ENCODE data around the gene ELAVL3.

DNA sequence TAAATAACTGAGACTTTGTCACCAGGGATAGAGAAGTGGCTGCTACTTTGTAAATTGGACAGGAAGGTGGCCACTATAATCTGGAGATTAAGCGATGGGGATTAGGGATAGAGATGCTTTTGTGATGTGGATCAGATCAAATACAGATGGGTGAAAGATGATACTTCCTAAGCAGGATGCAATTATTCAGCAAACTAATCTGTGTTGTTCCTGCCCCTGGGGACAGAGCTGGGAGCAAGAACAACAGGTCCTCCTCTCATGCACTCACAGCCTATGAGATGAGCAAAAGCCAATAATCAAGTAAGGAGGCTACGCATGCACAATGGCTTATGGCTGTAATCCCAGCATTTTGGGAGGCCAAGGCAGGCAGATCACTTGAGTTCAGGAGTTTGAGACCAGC is 66.3 kb downstream of the ELAVL3 start:
- no peak for TF ChIP-seq ZNF232 (CRISPR knock-in tag; IDR thresholded peaks at IDR 0.05)
- TF ChIP-seq, protein P1, sequence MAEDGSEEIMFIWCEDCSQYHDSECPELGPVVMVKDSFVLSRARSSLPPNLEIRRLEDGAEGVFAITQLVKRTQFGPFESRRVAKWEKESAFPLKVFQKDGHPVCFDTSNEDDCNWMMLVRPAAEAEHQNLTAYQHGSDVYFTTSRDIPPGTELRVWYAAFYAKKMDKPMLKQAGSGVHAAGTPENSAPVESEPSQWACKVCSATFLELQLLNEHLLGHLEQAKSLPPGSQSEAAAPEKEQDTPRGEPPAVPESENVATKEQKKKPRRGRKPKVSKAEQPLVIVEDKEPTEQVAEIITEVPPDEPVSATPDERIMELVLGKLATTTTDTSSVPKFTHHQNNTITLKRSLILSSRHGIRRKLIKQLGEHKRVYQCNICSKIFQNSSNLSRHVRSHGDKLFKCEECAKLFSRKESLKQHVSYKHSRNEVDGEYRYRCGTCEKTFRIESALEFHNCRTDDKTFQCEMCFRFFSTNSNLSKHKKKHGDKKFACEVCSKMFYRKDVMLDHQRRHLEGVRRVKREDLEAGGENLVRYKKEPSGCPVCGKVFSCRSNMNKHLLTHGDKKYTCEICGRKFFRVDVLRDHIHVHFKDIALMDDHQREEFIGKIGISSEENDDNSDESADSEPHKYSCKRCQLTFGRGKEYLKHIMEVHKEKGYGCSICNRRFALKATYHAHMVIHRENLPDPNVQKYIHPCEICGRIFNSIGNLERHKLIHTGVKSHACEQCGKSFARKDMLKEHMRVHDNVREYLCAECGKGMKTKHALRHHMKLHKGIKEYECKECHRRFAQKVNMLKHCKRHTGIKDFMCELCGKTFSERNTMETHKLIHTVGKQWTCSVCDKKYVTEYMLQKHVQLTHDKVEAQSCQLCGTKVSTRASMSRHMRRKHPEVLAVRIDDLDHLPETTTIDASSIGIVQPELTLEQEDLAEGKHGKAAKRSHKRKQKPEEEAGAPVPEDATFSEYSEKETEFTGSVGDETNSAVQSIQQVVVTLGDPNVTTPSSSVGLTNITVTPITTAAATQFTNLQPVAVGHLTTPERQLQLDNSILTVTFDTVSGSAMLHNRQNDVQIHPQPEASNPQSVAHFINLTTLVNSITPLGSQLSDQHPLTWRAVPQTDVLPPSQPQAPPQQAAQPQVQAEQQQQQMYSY (CRISPR knock-in tag; IDR thresholded peaks at IDR 0.05): no peak
- TF ChIP-seq, protein P2, sequence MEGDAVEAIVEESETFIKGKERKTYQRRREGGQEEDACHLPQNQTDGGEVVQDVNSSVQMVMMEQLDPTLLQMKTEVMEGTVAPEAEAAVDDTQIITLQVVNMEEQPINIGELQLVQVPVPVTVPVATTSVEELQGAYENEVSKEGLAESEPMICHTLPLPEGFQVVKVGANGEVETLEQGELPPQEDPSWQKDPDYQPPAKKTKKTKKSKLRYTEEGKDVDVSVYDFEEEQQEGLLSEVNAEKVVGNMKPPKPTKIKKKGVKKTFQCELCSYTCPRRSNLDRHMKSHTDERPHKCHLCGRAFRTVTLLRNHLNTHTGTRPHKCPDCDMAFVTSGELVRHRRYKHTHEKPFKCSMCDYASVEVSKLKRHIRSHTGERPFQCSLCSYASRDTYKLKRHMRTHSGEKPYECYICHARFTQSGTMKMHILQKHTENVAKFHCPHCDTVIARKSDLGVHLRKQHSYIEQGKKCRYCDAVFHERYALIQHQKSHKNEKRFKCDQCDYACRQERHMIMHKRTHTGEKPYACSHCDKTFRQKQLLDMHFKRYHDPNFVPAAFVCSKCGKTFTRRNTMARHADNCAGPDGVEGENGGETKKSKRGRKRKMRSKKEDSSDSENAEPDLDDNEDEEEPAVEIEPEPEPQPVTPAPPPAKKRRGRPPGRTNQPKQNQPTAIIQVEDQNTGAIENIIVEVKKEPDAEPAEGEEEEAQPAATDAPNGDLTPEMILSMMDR (IDR thresholded peaks at IDR 0.05): no peak

Data from WTC11 (cell line).